ENCODE data around the gene NDUFB2. TPM values are rescaled to one million over a fixed set of nuclear protein-coding genes. Genes with fewer than 3 reads are reported as not detected.
"Not testable (repeated sequence)": the region's sequence is repeated elsewhere in the genome, so short reads cannot be mapped to it uniquely, and the experiment has no call there.

NDUFB2 gene
- total RNA-seq, 1 donor from 2014 or later, result 161 TPM

DNA sequence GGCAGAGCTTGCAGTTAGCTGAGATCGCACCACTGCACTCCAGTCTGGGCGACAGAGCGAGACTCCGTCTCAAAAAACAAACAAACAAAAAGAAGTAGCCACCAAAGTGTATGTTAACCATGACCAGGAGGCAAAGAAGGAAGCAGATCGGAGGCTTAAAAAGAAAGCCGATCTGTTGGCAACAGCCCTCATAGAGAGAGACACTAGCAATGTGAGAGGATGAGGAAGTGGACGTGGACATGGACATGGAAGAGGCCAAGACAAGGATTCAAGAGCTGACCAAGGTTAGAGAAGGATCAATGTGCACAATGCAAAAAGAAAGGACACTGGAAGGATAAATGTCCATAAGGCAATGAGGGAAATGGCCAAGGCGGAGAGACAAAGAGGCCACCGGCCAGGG is 38.6 kb upstream of the NDUFB2 start:
- Histone ChIP-seq H3K9me3 (no peaks in the 10 kb centered on the region), H3K27me3 (ENCODE audit: low read depth) (no peaks in the 10 kb centered on the region), H3K4me3 (no peak overlapping the region), H3K36me3 (no peaks in the 10 kb centered on the region), H3K4me1 (peaks cover 21% of the 10 kb centered on the region), H3K27ac (no peak overlapping the region)
- DNase-seq (no peak), ATAC-seq (no peak)
- intact Hi-C loops (cut with DNase I), result no loop called here
- TF ChIP-seq, protein P1, sequence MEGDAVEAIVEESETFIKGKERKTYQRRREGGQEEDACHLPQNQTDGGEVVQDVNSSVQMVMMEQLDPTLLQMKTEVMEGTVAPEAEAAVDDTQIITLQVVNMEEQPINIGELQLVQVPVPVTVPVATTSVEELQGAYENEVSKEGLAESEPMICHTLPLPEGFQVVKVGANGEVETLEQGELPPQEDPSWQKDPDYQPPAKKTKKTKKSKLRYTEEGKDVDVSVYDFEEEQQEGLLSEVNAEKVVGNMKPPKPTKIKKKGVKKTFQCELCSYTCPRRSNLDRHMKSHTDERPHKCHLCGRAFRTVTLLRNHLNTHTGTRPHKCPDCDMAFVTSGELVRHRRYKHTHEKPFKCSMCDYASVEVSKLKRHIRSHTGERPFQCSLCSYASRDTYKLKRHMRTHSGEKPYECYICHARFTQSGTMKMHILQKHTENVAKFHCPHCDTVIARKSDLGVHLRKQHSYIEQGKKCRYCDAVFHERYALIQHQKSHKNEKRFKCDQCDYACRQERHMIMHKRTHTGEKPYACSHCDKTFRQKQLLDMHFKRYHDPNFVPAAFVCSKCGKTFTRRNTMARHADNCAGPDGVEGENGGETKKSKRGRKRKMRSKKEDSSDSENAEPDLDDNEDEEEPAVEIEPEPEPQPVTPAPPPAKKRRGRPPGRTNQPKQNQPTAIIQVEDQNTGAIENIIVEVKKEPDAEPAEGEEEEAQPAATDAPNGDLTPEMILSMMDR (IDR thresholded peaks at IDR 0.05), result no peak

DNA sequence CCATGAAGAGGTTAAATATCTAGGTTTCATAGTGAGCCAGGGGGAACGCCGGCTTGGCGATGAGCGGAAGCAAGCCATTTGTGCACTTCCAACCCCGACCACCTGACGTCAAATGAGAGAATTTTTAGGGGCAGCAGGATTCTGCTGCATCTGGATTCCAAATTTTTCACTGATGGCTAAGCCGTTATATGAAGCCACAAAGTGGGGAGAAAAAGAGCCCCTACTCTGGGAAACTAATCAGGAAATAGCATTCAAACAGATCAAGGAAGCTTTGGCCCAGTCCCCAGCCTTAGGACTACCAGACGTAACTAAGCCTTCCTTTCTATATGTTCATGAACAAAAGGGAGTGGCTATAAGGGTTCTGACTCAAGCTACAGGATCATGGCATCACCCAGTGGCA is 36.7 kb upstream of the NDUFB2 start:
- Histone ChIP-seq H3K27me3 (ENCODE audit: low read depth) (no peaks in the 10 kb centered on the region), H3K9me3 (no peaks in the 10 kb centered on the region), H3K36me3 (no peaks in the 10 kb centered on the region), H3K27ac (no peak overlapping the region), H3K4me1 (peaks cover 21% of the 10 kb centered on the region), H3K4me3 (no peak overlapping the region)
- TF ChIP-seq, protein P1 (IDR thresholded peaks at IDR 0.05), result no peak
- intact Hi-C loops (cut with DNase I), result no loop called here
- no peak for ATAC-seq
- no peak for DNase-seq

GRCh38 chr7:140661124-140661523 is 35.4 kb upstream of the NDUFB2 start:
- TF ChIP-seq, protein P1 (IDR thresholded peaks at IDR 0.05), result no peak
- ATAC-seq (no peak), DNase-seq (no peak)
- peaks cover 16% of the 10 kb centered on the region for H3K4me1 ChIP-seq
- no peaks in the 10 kb centered on the region for H3K27me3 ChIP-seq (ENCODE audit: low read depth)
- H3K9me3 ChIP-seq, result no peaks in the 10 kb centered on the region
- no peaks in the 10 kb centered on the region for H3K36me3 ChIP-seq
- no peak overlapping the region for H3K4me3 ChIP-seq
- H3K27ac ChIP-seq, result no peak overlapping the region
- intact Hi-C loops (cut with DNase I), result no loop called here

DNA sequence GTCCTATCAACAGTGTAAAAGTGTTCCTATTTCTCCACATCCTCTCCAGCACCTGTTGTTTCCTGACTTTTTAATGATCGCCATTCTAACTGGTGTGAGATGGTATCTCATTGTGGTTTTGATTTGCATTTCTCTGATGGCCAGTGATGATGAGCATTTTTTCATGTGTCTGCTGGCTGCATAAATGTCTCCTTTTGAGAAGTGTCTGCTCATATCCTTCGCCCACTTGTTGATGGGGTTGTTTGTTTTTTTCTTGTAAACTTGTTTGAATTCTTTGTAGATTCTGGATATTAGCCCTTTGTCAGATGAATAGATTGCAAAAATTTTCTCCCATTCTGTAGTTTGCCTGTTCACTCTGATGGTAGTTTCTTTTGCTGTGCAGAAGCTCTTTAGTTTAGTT is 33.6 kb upstream of the NDUFB2 start:
- H3K4me1 ChIP-seq, result not testable (repeated sequence)

GRCh38 chr7:140667476-140667875 is 29.0 kb upstream of the NDUFB2 start:
- TF ChIP-seq, protein P1 (IDR thresholded peaks at IDR 0.05), result no peak
- no peak overlapping the region for H3K27ac ChIP-seq
- no peaks in the 10 kb centered on the region for H3K9me3 ChIP-seq
- H3K4me3 ChIP-seq, result no peak overlapping the region
- DNase-seq (no peak), ATAC-seq (no peak)
- peaks cover 5% of the 10 kb centered on the region for H3K4me1 ChIP-seq
- H3K36me3 ChIP-seq, result no peaks in the 10 kb centered on the region
- no peaks in the 10 kb centered on the region for H3K27me3 ChIP-seq (ENCODE audit: low read depth)
- intact Hi-C loops (cut with DNase I), result no loop called here

More for the DNA sequence above, 33.6 kb upstream of the NDUFB2 start:
- H3K27me3 ChIP-seq (ENCODE audit: low read depth); H3K4me3 ChIP-seq; intact Hi-C loops (cut with DNase I); H3K9me3 ChIP-seq; H3K36me3 ChIP-seq; H3K27ac ChIP-seq; ATAC-seq; DNase-seq: not testable (repeated sequence)

DNA sequence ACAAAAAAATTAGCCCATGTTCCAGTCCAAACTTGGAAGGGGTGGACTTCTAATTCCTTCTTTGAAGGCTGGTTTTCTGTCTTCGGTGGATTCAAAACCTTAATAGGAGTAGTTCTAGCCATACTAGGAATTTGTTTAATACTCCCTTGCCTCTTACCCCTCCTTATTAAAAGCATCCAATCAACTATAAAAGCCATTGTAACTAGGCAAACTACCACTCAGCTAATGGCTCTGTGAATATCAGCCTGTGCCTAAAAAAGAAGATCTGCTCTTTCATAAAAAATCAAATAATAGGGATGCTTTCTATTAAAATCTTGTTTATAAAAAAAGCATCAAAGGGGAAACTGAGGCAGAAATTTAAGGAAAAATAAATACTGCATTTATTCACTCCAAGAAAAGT is 27.9 kb upstream of the NDUFB2 start:
- no peaks in the 10 kb centered on the region for H3K27me3 ChIP-seq (ENCODE audit: low read depth)
- H3K36me3 ChIP-seq, result no peaks in the 10 kb centered on the region
- ATAC-seq (no peak), DNase-seq (no peak)
- H3K4me3 ChIP-seq, result no peak overlapping the region
- H3K4me1 ChIP-seq, result peaks cover 9% of the 10 kb centered on the region
- TF ChIP-seq, protein P1 (IDR thresholded peaks at IDR 0.05), result no peak
- no peak overlapping the region for H3K27ac ChIP-seq
- no peaks in the 10 kb centered on the region for H3K9me3 ChIP-seq
- intact Hi-C loops (cut with DNase I), result no loop called here

All from lower lobe of right lung (tissue), 2 donors.